Activated naive CD4-positive, alpha-beta T cell (primary cell): ENCODE measurements around the gene PIP5K1A.
"Not testable (repeated sequence)": the region's sequence is repeated elsewhere in the genome, so short reads cannot be mapped to it uniquely, and the experiment has no call there.

Source experiments
- DNase-seq, 4 experiments: peaks; one replicate each; lab custom pipeline; 2025; lab: John Stamatoyannopoulos, UW

Gene PIP5K1A

DNA sequence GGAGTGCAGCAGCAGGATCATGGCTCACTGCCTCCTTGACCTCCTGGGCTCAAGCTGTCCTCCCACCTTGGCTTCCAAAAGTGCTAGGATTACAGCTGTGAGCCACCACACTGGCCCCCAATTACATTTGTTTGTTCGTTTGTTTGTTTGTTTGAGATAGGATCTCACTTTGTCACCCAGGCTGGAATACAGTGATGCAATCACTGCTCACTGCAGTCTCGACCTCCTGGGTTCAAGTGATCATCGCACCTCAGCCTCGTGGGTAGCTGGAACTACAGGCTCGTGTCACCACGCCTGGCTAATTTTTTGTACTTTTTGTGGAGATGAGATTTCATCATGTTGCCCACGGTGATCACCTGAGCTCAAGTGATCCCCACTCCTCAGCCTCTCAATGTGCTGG is 6.3 kb upstream of the PIP5K1A start:
- DNase-seq: no peak

- DNase-seq: no peak
Measured at GRCh38 chr1:151193304-151193703, 5.0 kb upstream of the PIP5K1A start.

DNA sequence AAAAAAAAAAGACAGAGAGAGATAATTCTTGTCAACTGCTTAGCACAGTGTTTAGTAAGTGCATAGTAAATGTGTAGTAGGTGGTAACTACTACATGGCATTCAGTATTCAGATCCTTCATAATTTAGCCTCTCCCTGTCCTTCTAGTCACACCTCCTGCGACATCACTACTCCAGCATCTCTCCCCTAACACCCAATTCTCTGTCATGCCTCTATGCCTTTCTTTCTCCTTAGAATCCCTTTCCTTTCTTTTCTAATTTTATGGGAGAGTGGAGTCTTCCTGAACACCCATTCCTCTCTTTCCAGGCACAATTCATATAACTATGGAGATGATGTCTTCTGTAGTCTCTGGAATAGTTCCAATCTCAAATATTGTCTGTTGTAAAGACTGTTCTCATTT is 4.5 kb upstream of the PIP5K1A start:
- no peak for DNase-seq

GRCh38 chr1:151194894-151195594 is 3.3 kb upstream of the PIP5K1A start:
- DNase-seq: not testable (repeated sequence)

DNA sequence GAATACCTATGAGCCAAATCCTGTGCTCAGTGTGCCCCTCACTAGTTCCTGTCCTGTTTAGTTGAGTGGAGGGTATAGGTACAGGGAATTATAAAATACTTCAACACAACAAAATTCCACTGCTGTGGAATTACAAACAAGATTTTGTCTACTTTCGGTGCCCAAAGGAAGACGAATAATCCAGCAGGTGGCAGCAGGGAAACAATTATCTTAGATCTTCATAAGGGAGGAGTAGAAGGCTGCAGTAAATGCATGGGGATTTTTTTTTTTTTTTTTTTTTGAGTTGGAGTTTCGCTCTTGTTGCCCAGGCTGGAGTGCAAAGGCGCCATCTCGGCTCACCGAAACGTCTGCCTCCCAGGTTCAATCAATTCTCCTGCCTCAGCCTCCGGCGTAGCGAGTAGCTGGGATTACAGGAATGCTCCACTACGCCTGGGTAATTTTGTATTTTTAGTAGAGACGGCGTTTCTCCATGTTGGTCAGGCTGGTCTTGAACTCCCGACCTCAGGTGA is 2.0 kb upstream of the PIP5K1A start:
- DNase-seq: peak in 1 of 4 experiments; percentile 15

DNA sequence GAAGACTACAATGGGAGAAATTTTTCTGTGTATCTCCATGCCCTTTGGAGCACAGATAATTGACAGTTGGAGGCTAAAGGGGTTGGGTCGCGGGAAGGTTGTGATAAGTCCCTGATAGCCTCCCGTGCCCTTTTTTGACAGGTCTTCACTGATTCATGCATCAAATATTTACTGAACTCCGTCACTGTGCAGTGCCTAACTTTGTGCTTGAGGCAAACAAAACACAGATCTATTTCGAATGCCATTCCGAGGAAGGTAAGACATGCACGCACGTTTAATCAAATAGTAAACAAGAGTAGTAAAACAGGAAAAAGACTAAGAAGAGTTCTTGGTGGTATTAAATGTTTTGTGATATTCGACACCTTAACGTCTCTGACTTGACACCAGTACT is 494 bp upstream of the PIP5K1A start:
- DNase-seq: no peak

GRCh38 chr1:151199873-151200581 is 1.7 kb downstream of the PIP5K1A start:
- DNase-seq: peak in 1 of 4 experiments; percentile 4

GRCh38 chr1:151205381-151205965 is 7.1 kb downstream of the PIP5K1A start:
- DNase-seq: not testable (repeated sequence)

DNA sequence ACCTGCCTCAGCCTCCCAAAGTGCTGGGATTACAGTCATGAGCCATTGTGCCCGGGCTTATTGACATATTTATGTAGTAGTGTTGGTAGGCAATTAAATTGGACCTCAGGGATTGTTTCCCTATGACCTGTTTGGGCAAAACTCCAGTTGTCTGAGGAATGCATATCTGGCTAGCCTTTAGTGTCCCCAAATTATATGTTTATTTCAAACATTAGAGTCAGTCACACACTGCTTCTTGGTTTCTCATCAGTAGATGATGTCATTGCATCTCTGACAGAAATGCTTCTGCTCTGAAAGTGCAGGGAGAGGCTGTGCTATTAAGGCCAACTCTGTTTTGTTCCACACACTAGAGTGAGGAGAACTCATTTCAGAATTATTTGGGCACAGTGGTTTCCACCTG is 12.5 kb downstream of the PIP5K1A start:
- DNase-seq: no peak

- no peak for DNase-seq
Measured at GRCh38 chr1:151211972-151212705, 13.8 kb downstream of the PIP5K1A start.

DNA sequence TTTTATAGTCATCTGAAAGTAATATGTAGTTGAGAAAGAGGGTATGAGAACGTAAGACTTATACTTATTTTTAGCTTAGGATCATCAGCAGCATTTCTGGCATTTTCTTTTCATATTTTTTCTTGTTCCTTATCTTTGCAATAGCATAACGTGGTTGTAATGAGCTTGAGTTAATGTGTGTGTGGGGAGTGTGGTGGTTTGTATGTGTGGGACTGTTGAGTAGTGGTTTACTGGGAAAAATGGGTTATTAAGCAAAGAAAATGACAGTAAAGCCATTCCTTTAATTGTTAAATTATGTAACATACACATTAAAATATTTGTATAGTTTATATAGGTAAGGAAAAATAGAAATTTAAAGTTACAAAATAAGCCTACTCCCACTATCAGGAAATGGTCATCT is 15.2 kb downstream of the PIP5K1A start:
- DNase-seq: no peak

GRCh38 chr1:151221616-151222015 is 23.3 kb downstream of the PIP5K1A start:
- no peak for DNase-seq

DNA sequence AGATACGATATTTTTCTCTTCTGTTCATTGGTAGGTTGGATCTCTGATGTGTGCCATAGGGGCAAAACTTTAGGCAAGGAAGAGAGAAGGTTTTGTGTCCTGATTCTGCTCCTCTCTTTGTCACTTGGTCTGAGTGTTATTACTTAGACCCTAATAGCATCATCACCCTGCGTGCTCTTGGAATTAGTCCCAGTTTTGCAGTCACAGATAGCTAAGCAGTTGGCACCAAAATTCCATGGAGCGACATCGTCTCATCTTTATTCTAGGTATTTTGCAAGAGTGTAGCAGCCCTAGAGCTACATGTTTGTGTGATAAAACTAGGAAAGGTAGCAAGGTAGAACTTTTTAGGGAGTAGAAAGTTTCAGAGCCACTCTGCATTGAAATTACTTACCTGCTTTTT is 23.8 kb downstream of the PIP5K1A start:
- no peak for DNase-seq

DNA sequence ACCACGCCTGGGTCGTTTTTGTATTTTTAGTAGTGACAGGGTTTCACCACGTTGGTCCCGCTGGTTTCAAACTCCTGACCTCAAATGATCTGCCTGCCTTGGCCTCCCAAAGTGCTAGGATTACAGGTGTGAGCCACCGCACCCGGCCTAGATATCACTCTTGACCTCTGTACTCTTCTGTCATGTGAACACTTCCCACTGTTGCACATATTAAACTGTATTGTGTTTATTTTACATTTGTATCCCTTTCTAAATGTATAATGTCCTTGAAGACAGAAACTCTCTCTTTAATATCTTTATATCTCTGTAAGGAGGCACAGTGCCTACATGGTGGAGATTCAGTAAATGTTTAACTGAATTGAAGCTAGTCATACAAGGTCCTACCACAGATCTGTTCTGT is 36.9 kb downstream of the PIP5K1A start:
- DNase-seq: no peak

DNA sequence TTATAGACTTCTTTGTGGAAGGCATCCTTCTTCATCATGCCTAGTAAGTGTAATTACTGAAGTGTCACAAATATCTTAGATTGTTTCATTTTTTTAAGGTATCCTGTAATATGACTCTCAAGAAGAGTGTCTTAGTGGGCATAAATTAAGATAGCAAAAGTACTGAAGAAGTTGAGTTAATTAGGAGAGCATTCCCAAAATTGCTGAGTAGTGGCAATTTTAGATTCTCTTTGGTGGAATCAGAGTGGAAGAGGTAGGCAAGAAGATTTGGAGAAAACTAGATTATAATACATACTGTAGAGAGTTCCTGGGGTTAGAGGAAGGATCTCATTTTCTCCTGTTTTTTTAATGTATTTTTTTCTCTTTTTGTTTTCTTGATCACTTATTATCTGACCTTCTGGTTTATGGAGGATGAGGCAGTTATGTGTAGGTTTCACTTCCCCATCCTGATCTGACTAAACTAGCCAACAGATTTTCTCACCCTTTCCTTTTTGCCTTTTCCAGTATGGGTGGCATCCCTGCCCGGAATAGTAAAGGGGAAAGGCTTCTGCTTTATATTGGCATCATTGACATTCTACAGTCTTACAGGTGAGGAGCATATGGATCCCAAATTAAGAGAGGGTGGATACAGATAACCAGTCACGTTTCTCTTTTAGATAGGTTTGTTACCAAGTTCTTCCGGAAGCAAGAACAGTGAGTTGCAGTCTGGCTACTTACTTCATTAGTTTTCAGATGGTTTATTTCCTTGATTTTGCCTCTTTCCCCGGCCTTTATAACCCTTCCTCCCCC is 39.5 kb downstream of the PIP5K1A start:
- DNase-seq: no peak

DNA sequence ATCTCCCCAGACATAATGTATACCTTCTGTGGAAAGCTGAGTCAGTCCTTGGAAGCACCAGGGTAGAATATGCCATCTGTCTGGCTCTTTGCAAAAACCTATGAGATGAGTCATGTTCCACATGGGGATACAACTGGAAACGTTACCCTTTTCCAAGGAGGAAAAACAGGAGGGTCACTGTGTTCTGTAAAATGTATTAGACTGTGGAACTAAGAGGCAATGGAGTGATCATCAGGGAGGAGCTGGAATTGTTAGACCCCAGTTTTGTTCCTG is 40.1 kb downstream of the PIP5K1A start:
- no peak for DNase-seq

DNA sequence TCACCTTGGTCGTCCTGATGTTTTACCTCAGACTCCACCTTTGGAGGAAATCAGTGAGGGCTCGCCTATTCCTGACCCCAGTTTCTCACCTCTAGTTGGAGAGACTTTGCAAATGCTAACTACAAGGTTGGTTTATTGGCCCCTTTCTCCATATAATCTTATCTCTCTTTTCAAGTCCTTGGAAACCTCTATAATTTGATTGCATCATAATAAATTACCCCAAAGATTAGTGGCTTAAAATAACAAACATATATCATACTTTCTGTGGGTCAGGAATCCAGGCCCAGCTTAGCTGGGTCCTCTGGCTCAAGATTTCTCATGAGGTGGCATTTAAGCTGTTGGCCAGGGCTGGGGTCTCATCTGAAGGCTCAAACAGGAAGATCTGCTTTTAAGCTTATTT is 44.1 kb downstream of the PIP5K1A start:
- DNase-seq: no peak

DNA sequence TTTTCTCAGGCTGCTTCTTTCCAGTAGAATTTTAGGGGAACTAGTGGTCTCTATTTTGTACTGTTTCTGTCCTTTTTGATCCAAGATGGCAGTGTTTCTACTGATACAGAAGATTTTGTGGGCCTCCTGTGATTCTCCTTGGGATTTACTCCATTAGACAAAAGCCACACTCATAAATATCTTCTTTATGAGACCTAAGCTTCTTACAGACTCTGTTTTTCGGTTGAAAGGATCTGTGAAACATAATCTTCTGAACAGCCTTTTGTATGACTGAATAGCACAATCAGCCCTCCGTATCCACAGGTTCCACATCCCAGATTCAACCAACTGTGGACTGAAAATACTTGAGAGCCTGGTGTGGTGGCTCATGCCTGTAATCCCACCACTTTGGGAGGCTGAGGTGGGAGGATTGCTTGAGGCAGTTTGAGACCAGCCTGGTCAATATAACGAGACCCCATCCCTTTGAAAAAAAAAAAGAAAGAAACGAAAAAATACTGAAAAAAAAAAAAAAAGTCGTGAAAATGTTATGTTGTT is 45.4 kb downstream of the PIP5K1A start:
- no peak for DNase-seq

DNA sequence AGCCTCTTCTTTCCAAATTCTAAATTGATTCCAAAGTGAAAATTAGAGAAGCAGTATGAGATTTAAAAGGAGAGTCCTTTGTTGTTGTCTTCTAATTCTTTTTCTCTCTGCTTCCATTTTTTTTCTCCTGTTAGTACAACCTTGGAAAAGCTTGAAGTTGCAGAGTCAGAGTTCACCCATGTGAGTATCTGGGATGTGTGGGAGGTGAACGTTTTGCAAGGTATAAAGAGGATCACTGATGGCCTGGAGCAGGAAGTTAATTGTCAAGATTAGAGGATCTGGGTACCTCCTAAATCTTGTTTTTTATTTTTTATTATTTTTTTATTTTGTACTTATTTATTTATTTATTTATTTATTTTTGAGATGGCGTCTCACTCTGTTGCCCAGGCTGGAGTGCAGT is 48.4 kb downstream of the PIP5K1A start:
- no peak for DNase-seq

DNA sequence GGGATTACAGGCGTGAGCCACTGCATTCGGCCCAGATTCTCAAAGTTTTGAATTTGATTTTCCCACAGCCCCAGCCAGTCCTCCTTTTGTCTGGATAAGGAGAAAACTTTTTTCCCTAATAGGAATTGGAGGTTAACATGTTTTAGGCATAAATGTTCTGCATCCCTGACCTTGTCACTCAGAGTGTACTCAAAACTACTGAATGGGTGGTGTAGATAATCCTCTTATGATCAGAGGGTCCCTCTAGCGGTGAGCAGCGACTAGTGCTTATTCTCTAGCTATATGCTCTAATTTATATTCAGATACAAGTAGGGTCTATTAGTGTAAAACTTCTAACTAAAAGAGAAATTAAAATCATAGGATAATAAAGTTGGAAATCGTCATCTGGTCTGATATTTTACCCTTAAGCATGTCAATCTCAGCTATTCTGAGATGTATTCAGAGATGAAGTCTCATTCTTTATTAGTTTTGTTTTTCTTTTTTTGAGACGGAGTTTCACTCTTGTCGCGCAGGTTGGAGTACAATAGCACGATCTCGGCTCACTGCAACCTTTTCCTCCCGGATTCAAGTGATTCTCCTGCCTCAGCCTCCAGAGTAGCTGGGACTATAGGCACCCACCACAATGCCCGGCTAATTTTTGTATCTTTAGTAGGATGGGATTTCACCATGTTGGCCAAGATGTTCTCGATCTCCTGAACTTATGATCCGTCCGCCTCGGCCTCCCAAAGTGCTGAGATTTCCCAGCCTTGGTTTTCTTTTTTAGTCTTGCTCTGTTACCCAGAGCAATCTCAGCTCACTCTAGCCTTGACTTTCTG is 53.5 kb downstream of the PIP5K1A start:
- peak in 3 of 4 experiments; percentile 1 to 41 (median 39) for DNase-seq
